Measurements from ENCODE around the gene PDZD7.
A peak's percentile ranks its signal among the peaks of the same experiment; 100 is the strongest.

PDZD7 gene

GRCh38 chr10:101044117-101044516, 13.2 kb upstream of the PDZD7 start:
- ChIA-PET CTCF (interaction anchor here (0.6 to 10.1 kb wide), 10 partner anchors 9 to 97 kb away, joined by 4 to 112 read pairs (median 24); partner anchors contain the start of gene KAZALD1), POLR2A (interaction anchor here (1.2 to 3.4 kb wide), 7 partner anchors 11 to 186 kb away, joined by 3 to 29 read pairs (median 6); partner anchors contain the start of genes LBX1, PDZD7 and SFXN3)
- H3K27ac ChIP-seq (ENCODE audit: extremely low read depth, low read depth, low read length), result peak overlapping the region; percentile 80; the same call in 1 of the 2 replicates
- TF ChIP-seq ZNF146 (tag by site-specific recombination; IDR thresholded peaks at IDR 0.05), result no peak
- TF ChIP-seq ZNF610 (tag by site-specific recombination; IDR thresholded peaks at IDR 0.05; ENCODE audit: borderline replicate concordance), result no peak
- no peak for TF ChIP-seq ZNF76 (tag by site-specific recombination; IDR thresholded peaks at IDR 0.05; ENCODE audit: borderline replicate concordance, low read depth)
- no peak for TF ChIP-seq ZNF37A (tag by site-specific recombination; IDR thresholded peaks at IDR 0.05)
- no peak for TF ChIP-seq ZNF449 (tag by site-specific recombination; IDR thresholded peaks at IDR 0.05)
- no peaks in the 10 kb centered on the region for H3K36me3 ChIP-seq (ENCODE audit: control insufficient read depth in 2 of 2, insufficient read depth in 1 of 2, low read length in 2 of 2)
- H3K9me3 ChIP-seq (ENCODE audit: control insufficient read depth, insufficient read depth, low read depth, low read length), result no peaks in the 10 kb centered on the region
- peaks cover 5% of the 10 kb centered on the region; the same call in 1 of the 2 replicates for H3K4me1 ChIP-seq (ENCODE audit: control insufficient read depth, insufficient read depth, low read length)
- H3K4me3 ChIP-seq (ENCODE audit: low read depth, low read length), result no peak overlapping the region

- CTCF ChIA-PET, result interaction anchor here (0.6 to 10.1 kb wide), 21 partner anchors 9 to 1380 kb away, joined by 3 to 112 read pairs (median 5); partner anchors contain the start of genes KAZALD1, PDZD7 and SFXN3
- TF ChIP-seq ZNF791 (tag by site-specific recombination; IDR thresholded peaks at IDR 0.05) (no peak), ZFP37 (tag by site-specific recombination; IDR thresholded peaks at IDR 0.05) (0 out of 2 replicates have a peak, but pooled peaks have one; percentile 21)
- Histone ChIP-seq H3K4me3 (ENCODE audit: low read depth, low read length) (peak overlapping the region; percentile 53), H3K27ac (ENCODE audit: extremely low read depth, low read depth, low read length) (peak overlapping the region; percentile 80), H3K36me3 (ENCODE audit: control insufficient read depth in 2 of 2, insufficient read depth in 1 of 2, low read length in 2 of 2) (no peaks in the 10 kb centered on the region), H3K4me1 (ENCODE audit: control insufficient read depth, insufficient read depth, low read length) (peaks cover 5% of the 10 kb centered on the region; the same call in 1 of the 2 replicates), H3K9me3 (ENCODE audit: control insufficient read depth, insufficient read depth, low read depth, low read length) (no peaks in the 10 kb centered on the region)
- POLR2A ChIA-PET, result interaction anchor here (0.8 to 3.4 kb wide), 19 partner anchors 8 to 186 kb away, joined by 3 to 32 read pairs (median 5); partner anchors contain the start of genes KAZALD1, LBX1, PDZD7 and SFXN3
These were observed 12.4 kb upstream of the PDZD7 start for GRCh38 chr10:101043363-101043707.

GRCh38 chr10:101042667-101043362, 11.9 kb upstream of the PDZD7 start:
- Histone ChIP-seq H3K27ac (ENCODE audit: extremely low read depth, low read depth, low read length) (peak overlapping the region; percentile 80), H3K4me1 (ENCODE audit: control insufficient read depth, insufficient read depth, low read length) (peaks cover 5% of the 10 kb centered on the region; the same call in 1 of the 2 replicates), H3K9me3 (ENCODE audit: control insufficient read depth, insufficient read depth, low read depth, low read length) (no peaks in the 10 kb centered on the region), H3K4me3 (ENCODE audit: low read depth, low read length) (peak overlapping the region; percentile 53), H3K36me3 (ENCODE audit: control insufficient read depth in 2 of 2, insufficient read depth in 1 of 2, low read length in 2 of 2) (peaks cover 0 to 4% of the 10 kb centered on the region in 2 experiments; a peak in 1 of 3 replicates)
- ChIA-PET CTCF (interaction anchor here (0.6 to 10.1 kb wide), 25 partner anchors 10 to 1381 kb away, joined by 3 to 112 read pairs (median 5); partner anchors contain the start of genes KAZALD1, PDZD7 and SFXN3), POLR2A (interaction anchor here (0.6 to 3.4 kb wide), 21 partner anchors 8 to 187 kb away, joined by 3 to 32 read pairs (median 5); partner anchors contain the start of genes KAZALD1, LBX1, PDZD7 and SFXN3)
- TF ChIP-seq EGR2 (tag by site-specific recombination; IDR thresholded peaks at IDR 0.05; ENCODE audit: low read depth) (0 out of 2 replicates have a peak, but pooled peaks have one; percentile 16), GLIS1 (tag by site-specific recombination; IDR thresholded peaks at IDR 0.05) (0 out of 2 replicates have a peak, but pooled peaks have one; percentile 14), ZSCAN16 (tag by site-specific recombination; IDR thresholded peaks at IDR 0.05) (peak; percentile 81), ZNF629 (tag by site-specific recombination; IDR thresholded peaks at IDR 0.05) (peak; percentile 63), ZIC2 (tag by site-specific recombination; IDR thresholded peaks at IDR 0.05) (peak; percentile 76), KLF1 (tag by site-specific recombination; IDR thresholded peaks at IDR 0.05) (0 out of 2 replicates have a peak, but pooled peaks have one; percentile 9), MZF1 (tag by site-specific recombination; IDR thresholded peaks at IDR 0.05; ENCODE audit: borderline replicate concordance) (peak; percentile 67; the same call in 1 of the 2 replicates), PRDM1 (tag by site-specific recombination; IDR thresholded peaks at IDR 0.05) (peak; percentile 89), ZNF580 (tag by site-specific recombination; IDR thresholded peaks at IDR 0.05) (0 out of 2 replicates have a peak, but pooled peaks have one; percentile 23), ZNF544 (tag by site-specific recombination; IDR thresholded peaks at IDR 0.05) (no peak), ZNF692 (tag by site-specific recombination; IDR thresholded peaks at IDR 0.05) (peak; percentile 55; the same call in 1 of the 2 replicates), ZFHX2 (tag by site-specific recombination; conservative IDR thresholded peaks at IDR 0.05) (0 out of 2 replicates have a peak, but pooled peaks have one; percentile 9), ZNF341 (tag by site-specific recombination; IDR thresholded peaks at IDR 0.05; ENCODE audit: low read depth) (peak; percentile 100), ZBTB20 (tag by site-specific recombination; IDR thresholded peaks at IDR 0.05) (peak; percentile 82; the same call in 1 of the 2 replicates)
